ENCODE measurements around the gene CLCN1.
A peak's percentile ranks its signal among the peaks of the same experiment; 100 is the strongest.

The CLCN1 gene

DNA sequence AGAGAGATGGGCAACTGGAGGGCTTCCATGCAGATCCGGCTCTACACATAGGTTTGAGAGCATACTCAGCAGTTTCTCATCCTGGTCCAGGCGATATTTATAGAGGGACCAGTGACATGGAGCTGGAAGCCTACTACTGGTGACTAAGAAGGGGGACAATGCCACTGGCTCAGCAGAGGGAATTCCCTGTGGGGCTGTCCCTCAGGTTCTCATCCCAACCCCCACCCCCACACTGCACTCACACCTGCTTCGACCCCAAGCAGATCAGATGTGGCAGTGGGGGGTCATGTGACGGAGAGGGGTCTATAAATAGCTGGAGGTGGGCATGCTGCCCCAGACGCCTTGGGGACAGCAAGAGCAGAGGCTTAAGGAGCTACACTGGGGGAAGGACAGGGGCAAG, at the start of gene CLCN1:
TSS of gene CLCN1 (plus strand) at position 336 of the 400 bp plus-strand sequence. CDS start 102 bp downstream, outside the sequence.
- H3K36me3 Mint-ChIP-seq (ENCODE audit: low read depth) = no peaks in the 10 kb centered on the region
- H3K27ac Mint-ChIP-seq = no peak within 1 kb of the TSS
- H3K27me3 Mint-ChIP-seq = no peaks in the 10 kb centered on the region
- no peak within 1 kb of the TSS for H3K4me3 Mint-ChIP-seq
- no peak for DNase-seq
- H3K9me3 Mint-ChIP-seq = no peaks in the 10 kb centered on the region
- H3K4me1 Mint-ChIP-seq (ENCODE audit: low read depth) = peaks cover 7% of the 10 kb centered on the region

DNA sequence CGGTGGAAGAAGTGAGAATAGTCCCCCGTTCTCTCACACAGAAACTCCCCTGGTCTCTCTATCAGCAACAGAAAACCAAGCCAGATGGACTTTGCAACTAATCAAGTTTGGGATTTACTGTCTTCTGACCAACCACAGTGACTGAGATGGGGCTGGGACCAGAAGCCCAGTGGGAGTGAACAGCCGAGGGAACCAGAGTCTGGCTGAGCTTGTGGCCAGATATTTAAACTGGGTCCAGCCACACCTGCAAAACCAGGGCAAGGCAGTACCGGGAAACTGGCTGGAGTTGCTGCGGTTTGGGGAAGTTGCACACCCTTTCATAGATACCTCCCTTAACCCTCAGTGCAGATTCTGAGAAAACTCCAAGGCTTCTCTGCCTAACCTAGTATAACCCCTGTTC, 46.7 kb upstream of the CLCN1 start:
- H3K27ac Mint-ChIP-seq = peak overlapping the region; percentile 71
- H3K4me3 Mint-ChIP-seq = no peak overlapping the region
- H3K4me1 Mint-ChIP-seq (ENCODE audit: low read depth) = peaks cover 44% of the 10 kb centered on the region
- DNase-seq = no peak
- H3K27me3 Mint-ChIP-seq = no peaks in the 10 kb centered on the region
- peaks cover 76% of the 10 kb centered on the region for H3K36me3 Mint-ChIP-seq (ENCODE audit: low read depth)
- H3K9me3 Mint-ChIP-seq = no peaks in the 10 kb centered on the region

DNA sequence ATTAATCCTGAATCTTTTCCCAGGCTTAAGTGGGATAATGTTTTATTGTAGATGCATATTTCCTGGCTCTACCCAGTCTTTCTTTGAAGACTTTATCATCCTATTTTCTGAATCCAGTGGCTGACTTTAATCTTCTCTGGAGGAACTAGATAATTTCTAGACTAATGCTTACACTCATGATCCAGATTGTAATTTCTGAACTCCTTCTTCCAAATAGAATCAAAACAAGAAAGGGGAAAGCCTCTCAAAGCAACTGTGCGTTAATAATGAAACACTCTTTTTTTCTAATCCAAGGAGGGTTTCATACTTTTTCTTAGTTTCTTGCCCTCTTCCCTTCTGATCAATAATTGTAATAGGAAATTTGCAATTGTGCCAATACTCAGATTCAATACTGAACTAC, 44.7 kb upstream of the CLCN1 start:
- Mint-ChIP-seq H3K9me3 (no peaks in the 10 kb centered on the region), H3K36me3 (ENCODE audit: low read depth) (peaks cover 56% of the 10 kb centered on the region), H3K4me1 (ENCODE audit: low read depth) (peaks cover 27% of the 10 kb centered on the region), H3K27ac (peak overlapping the region; percentile 54), H3K27me3 (no peaks in the 10 kb centered on the region), H3K4me3 (no peak overlapping the region)
- no peak for DNase-seq

DNA sequence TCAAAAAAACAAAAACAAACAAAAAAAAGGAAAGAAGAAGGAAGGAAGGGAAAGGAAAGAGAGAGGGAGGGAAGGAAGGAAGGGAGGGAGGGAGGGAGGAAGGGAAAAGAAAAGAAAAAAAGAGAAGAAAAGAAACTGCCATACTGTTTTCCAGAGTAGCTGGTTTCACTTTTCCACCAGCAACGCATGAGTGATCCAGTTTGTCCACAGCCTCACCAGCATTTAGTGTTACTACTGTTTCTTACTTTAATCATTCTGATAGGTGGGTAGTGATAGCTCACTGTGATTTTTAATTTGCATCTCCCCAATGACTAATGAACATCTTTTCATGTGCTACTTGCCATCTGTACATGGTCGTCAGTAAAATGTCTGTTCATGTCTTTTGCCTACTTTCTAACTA, 43.0 kb upstream of the CLCN1 start:
- H3K4me3 Mint-ChIP-seq = no peak overlapping the region
- H3K27me3 Mint-ChIP-seq = no peaks in the 10 kb centered on the region
- peak overlapping the region; percentile 33 for H3K27ac Mint-ChIP-seq
- no peak for DNase-seq
- peaks cover 39% of the 10 kb centered on the region for H3K36me3 Mint-ChIP-seq (ENCODE audit: low read depth)
- no peaks in the 10 kb centered on the region for H3K9me3 Mint-ChIP-seq
- peaks cover 19% of the 10 kb centered on the region for H3K4me1 Mint-ChIP-seq (ENCODE audit: low read depth)

DNA sequence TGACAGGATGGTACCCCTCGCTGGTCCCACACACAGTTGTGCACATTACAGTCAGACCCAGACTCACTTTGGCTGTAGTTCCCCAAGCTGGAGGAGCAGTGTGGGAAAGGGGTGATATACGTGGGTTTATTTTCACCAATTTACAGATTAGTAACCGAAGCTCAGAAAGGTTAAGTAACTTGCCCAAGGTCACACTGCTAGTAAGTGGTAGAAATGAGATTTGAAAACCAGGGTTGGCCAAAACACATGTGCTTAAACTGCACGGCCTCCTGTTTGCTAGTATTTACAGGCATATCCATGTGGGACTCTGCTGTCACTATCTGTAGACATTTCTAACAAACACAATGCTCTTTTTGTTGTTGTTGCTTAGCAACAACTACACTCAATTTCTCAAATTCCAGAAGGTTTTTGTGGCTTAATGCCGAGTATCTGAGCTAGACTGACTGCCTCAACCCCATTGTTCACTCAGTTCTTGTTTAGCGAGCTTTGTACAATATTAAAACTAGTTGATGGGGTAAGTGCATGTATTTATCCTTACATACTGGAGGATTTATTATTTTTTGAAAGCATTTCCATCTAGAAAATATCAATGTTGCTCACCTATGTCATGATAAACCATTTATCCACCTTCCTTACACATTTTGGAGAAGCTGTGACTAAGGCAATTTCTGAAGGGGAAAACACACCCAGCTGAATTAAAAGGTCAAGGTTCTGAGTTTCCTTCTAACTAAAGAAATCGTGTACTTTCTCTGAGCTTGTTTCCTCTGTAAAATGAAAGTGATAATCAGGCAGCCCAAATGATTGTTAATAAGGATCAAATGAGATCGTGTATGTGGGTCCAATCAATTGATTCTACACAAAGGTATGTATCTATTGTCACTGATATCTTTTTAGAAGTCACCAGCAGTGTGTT, 36.5 kb upstream of the CLCN1 start:
- Mint-ChIP-seq H3K36me3 (ENCODE audit: low read depth) (no peaks in the 10 kb centered on the region), H3K4me3 (peak overlapping the region; percentile 53)
- DNase-seq = no peak

DNA sequence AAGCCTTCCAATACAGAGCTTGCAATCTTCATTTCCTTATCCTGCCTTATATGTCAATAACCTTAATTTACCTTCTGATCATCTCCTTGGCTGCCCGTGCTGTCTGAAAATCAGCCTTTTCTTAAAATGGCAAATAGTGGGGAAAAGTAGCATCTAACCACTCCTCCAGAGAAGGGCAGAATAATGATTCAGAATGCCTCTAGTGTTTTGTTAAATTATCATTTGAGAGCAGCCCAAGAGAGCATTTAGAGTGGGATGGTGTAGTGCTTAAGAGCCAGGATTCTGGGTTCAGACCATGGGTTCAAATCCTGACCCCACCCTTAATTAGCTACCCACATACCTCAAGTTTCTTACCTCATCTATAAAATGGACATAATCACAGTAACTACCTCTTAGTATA, 35.8 kb upstream of the CLCN1 start:
- no peak for DNase-seq
- peak overlapping the region; percentile 83 for H3K27ac Mint-ChIP-seq
- H3K4me1 Mint-ChIP-seq (ENCODE audit: low read depth) = peaks cover 43% of the 10 kb centered on the region
- peak overlapping the region; percentile 53 for H3K4me3 Mint-ChIP-seq
- no peaks in the 10 kb centered on the region for H3K27me3 Mint-ChIP-seq
- H3K9me3 Mint-ChIP-seq = no peaks in the 10 kb centered on the region
- no peaks in the 10 kb centered on the region for H3K36me3 Mint-ChIP-seq (ENCODE audit: low read depth)

More for the DNA sequence above, 36.5 kb upstream of the CLCN1 start:
- Mint-ChIP-seq H3K4me1 (ENCODE audit: low read depth) (peaks cover 40% of the 10 kb centered on the region), H3K27ac (peak overlapping the region; percentile 83), H3K27me3 (no peaks in the 10 kb centered on the region), H3K9me3 (no peaks in the 10 kb centered on the region)

DNA sequence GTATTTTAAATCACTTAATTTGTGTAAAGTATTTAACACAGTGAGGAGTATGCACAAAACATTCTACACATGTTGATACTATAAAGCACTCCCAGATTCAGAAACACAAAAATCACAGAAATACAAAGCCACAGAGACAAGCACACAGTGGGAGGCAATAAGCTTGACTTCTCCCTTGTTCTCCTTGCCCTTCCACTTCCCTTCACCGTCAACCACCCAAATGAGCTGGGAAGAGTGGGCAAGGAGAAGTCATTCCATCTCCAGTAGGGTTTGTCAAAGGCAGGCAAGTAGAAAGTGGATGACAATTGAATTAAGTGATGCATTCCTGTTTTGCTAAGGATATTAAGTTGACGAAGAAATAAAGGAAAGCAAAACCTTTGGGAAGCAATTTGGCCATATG, 35.3 kb upstream of the CLCN1 start:
- peak overlapping the region; percentile 53 for H3K4me3 Mint-ChIP-seq
- H3K36me3 Mint-ChIP-seq (ENCODE audit: low read depth) = no peaks in the 10 kb centered on the region
- H3K27me3 Mint-ChIP-seq = no peaks in the 10 kb centered on the region
- H3K9me3 Mint-ChIP-seq = no peaks in the 10 kb centered on the region
- H3K4me1 Mint-ChIP-seq (ENCODE audit: low read depth) = peaks cover 43% of the 10 kb centered on the region
- H3K27ac Mint-ChIP-seq = peak overlapping the region; percentile 83
- no peak for DNase-seq

DNA sequence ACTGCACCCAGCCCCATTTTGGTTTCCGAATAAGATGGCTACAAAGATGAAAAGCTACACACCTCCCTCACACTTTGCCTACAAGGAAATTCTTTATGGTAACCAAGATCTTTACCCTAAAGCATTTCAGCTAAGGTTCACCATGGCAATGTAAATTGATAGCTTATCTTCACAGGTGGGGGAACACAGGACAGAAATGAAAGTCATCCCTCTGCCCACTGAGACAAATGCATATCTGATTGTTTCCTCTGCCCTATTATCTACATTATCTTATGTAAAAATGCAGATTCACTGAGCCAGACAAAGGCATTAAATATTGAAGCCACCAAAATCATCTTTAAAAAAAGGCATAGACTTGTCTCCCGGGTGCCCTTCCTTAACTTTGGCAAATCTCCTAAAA, 34.4 kb upstream of the CLCN1 start:
- no peak for DNase-seq
- H3K4me3 Mint-ChIP-seq = no peak overlapping the region
- no peaks in the 10 kb centered on the region for H3K27me3 Mint-ChIP-seq
- no peaks in the 10 kb centered on the region for H3K9me3 Mint-ChIP-seq
- no peak overlapping the region for H3K27ac Mint-ChIP-seq
- H3K4me1 Mint-ChIP-seq (ENCODE audit: low read depth) = peaks cover 43% of the 10 kb centered on the region
- no peaks in the 10 kb centered on the region for H3K36me3 Mint-ChIP-seq (ENCODE audit: low read depth)

DNA sequence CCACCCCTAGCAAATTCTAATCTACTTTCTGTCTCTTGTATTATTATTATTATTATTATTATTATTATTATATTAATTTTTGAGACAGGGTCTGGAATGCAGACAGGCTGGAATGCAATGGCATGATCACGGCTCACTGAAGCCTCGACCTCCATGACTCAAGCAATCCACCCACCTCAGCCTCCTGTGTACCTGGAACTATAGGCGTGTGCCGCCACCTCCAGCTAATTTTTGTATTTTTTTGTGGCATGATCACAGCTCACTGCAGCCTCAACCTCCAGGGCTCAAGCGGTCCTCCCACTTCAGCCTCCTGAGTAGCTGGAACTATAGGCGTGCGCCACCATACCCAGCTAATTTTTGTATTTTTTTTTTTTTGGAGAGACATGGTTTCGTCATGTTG, 33.8 kb upstream of the CLCN1 start:
- H3K4me1 Mint-ChIP-seq (ENCODE audit: low read depth) = peaks cover 46% of the 10 kb centered on the region
- H3K36me3 Mint-ChIP-seq (ENCODE audit: low read depth) = no peaks in the 10 kb centered on the region
- no peaks in the 10 kb centered on the region for H3K27me3 Mint-ChIP-seq
- no peak for DNase-seq
- H3K4me3 Mint-ChIP-seq = no peak overlapping the region
- peaks cover 3% of the 10 kb centered on the region for H3K9me3 Mint-ChIP-seq
- no peak overlapping the region for H3K27ac Mint-ChIP-seq

DNA sequence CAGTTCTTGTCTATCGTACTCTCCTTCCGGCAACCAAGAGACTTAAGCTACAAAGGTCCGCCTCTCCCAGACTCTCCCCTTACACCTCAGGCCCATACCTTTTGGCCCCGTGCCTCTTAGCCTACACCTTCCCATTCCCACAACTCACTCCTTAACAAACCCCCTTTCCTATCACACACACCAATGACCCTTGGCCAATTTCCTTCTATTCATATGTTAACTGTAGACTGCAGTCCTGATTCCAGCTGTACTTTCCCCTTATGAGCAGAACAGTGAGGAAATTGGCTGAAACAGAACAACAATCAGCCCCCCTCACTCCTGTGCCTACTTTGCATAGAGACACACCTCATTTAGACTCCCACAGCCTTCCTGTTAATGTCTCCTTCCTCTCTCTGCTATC, 32.5 kb upstream of the CLCN1 start:
- peaks cover 54% of the 10 kb centered on the region for H3K4me1 Mint-ChIP-seq (ENCODE audit: low read depth)
- no peak overlapping the region for H3K4me3 Mint-ChIP-seq
- no peak for DNase-seq
- no peak overlapping the region for H3K27ac Mint-ChIP-seq
- H3K9me3 Mint-ChIP-seq = peaks cover 7% of the 10 kb centered on the region
- no peaks in the 10 kb centered on the region for H3K27me3 Mint-ChIP-seq
- H3K36me3 Mint-ChIP-seq (ENCODE audit: low read depth) = peaks cover 6% of the 10 kb centered on the region

DNA sequence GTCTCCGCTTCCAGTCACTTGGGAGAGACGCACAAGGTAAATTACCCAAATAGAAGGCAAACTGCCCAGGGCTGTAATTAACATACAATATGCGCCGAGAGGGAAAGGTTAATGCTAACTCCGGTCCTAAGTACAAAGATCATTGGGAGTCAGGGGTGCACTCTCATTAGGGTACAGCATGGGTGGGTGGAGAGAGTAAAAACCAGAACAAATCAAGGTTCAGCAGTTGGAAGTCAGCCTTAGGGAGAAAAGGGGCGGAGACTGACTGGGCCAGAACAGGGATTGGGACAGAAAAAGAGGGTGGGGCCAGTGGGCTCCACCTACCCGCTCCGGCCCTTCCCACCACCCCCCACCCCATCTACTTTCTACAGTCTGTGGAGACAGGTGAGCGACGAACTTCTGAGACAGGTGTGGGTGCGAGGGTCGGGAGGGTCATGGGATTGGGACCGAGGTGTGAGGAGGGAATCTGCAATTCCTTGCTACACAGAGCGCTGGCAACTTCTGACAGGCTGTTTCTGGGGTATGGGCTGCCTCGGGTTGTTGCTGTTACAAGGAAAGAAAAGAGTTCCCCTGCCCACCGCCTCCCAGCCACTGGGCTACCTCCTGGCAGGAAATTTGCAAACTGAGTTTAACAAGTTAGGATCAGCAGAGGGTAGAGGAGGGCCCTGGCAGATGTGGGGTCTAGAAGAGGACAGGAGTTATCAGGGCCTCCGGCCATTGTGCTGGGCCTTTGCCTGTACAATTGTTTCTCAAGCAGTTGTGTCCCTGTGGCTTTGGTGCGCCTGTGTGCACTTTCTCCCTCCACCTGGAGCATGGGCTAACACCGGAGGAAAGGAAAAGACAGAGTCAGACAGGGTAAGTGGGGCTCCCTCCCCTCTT, 31.1 kb upstream of the CLCN1 start, which contains the start of gene TMEM139:
TSS of gene TMEM139 (plus strand) at position 368 of the 879 bp plus-strand sequence. CDS start 1,000 bp downstream, outside the sequence.
- no peak for DNase-seq
- no peak within 1 kb of the TSS for H3K4me3 Mint-ChIP-seq
- H3K36me3 Mint-ChIP-seq (ENCODE audit: low read depth) = peaks cover 19% of the 10 kb centered on the region
- H3K27me3 Mint-ChIP-seq = no peaks in the 10 kb centered on the region
- H3K27ac Mint-ChIP-seq = no peak within 1 kb of the TSS
- H3K4me1 Mint-ChIP-seq (ENCODE audit: low read depth) = peaks cover 45% of the 10 kb centered on the region
- peaks cover 7% of the 10 kb centered on the region for H3K9me3 Mint-ChIP-seq

DNA sequence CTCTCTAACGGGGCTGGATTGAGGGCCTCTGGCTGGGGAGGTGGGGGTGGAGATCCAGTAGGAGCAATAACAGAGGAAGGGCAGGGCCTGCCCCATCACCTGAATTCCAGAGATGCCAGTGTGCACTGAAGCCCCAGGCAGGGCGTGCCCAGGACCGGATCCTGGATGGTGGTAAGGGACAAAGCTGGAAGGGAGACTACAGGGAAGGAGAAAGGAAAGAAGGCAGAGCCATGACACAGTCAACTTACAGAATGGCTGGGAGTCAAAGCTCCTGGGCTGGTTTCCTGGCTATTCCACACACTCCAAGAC, 30.5 kb upstream of the CLCN1 start:
- Mint-ChIP-seq H3K9me3 (peaks cover 7% of the 10 kb centered on the region), H3K4me1 (ENCODE audit: low read depth) (peaks cover 44% of the 10 kb centered on the region), H3K4me3 (no peak overlapping the region), H3K36me3 (ENCODE audit: low read depth) (peaks cover 25% of the 10 kb centered on the region), H3K27ac (no peak overlapping the region), H3K27me3 (no peaks in the 10 kb centered on the region)
- DNase-seq = no peak

DNA sequence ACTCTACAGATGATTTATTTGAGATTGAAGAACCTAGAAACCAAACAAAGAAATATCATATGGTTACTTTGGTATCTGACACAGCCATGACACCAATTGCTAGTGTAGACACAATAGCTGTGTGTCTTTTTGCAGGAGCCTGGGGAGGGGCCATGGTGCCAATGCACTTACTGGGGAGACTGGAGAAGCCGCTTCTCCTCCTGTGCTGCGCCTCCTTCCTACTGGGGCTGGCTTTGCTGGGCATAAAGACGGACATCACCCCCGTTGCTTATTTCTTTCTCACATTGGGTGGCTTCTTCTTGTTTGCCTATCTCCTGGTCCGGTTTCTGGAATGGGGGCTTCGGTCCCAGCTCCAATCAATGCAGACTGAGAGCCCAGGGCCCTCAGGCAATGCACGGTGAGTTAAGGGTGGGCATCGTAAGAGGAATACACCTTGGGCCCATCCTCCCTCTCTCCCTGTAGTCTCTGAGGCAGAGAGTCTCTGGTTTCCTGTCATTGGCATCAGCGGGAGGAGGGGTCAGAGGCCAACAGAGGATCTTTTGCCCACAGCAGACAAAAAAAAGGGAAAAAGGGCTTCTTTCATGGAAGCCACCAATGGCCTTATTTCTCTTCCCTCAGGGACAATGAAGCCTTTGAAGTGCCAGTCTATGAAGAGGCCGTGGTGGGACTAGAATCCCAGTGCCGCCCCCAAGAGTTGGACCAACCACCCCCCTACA, 29.9 kb upstream of the CLCN1 start:
- peaks cover 44% of the 10 kb centered on the region for H3K4me1 Mint-ChIP-seq (ENCODE audit: low read depth)

DNA sequence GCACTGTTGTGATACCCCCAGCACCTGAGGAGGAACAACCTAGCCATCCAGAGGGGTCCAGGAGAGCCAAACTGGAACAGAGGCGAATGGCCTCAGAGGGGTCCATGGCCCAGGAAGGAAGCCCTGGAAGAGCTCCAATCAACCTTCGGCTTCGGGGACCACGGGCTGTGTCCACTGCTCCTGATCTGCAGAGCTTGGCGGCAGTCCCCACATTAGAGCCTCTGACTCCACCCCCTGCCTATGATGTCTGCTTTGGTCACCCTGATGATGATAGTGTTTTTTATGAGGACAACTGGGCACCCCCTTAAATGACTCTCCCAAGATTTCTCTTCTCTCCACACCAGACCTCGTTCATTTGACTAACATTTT, 29.4 kb upstream of the CLCN1 start:
- no peak for DNase-seq
- H3K36me3 Mint-ChIP-seq (ENCODE audit: low read depth) = peaks cover 36% of the 10 kb centered on the region
- no peak overlapping the region for H3K27ac Mint-ChIP-seq
- H3K9me3 Mint-ChIP-seq = peaks cover 7% of the 10 kb centered on the region
- H3K4me3 Mint-ChIP-seq = no peak overlapping the region
- H3K27me3 Mint-ChIP-seq = no peaks in the 10 kb centered on the region
- H3K4me1 Mint-ChIP-seq (ENCODE audit: low read depth) = peaks cover 48% of the 10 kb centered on the region

More for the DNA sequence above, 29.9 kb upstream of the CLCN1 start:
- peaks cover 30% of the 10 kb centered on the region for H3K36me3 Mint-ChIP-seq (ENCODE audit: low read depth)
- H3K27ac Mint-ChIP-seq = no peak overlapping the region
- no peaks in the 10 kb centered on the region for H3K27me3 Mint-ChIP-seq
- no peak overlapping the region for H3K4me3 Mint-ChIP-seq
- DNase-seq = no peak
- H3K9me3 Mint-ChIP-seq = peaks cover 7% of the 10 kb centered on the region
